Measurements from ENCODE around the gene BRD4. TPM values are rescaled to one million over a fixed set of nuclear protein-coding genes. Genes with fewer than 3 reads are reported as not detected.
A peak's percentile ranks its signal among the peaks of the same experiment; 100 is the strongest.

The BRD4 gene
- polyA plus RNA-seq, 2 of the 4 experiments (the other 2 are of a cell fraction): 8.3 to 22.5 TPM

DNA sequence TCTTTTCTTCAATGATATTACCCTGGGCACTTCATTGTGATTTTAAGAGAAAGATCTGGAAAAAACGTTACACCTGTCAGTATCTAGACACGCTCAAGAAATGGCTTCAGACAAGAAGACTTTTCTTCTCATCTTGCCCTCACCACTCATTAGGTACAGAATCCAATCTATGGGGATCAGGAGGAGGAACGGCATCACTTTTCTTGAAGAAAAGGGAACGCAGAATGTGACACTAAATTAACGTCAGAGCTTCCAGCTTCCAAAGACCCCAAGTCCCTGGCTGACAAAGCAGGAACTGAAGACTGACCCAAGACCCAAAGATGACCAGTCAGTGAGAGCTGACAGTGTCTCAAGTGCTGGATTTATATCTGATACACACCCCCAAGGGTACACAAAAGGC lies 48.2 kb downstream of the BRD4 start:
- DNase-seq (ENCODE audit: low read depth in 1 of 2, low spot score in 1 of 2) (no peak), FAIRE-seq (no peak), ATAC-seq (no peak)
- H3K27ac ChIP-seq: peak overlapping the region; percentile 75 to 84; a peak in 4 of 6 replicates
- ChIA-PET CTCF (interaction anchor here (0.6 to 1.3 kb wide), 2 partner anchors 23 to 107 kb away, joined by 3 to 5 read pairs; no protein-coding TSS in a partner anchor), POLR2A (no interaction called here)
- H3K4me3 ChIP-seq: no peak overlapping the region
- TF ChIP-seq, protein P1, sequence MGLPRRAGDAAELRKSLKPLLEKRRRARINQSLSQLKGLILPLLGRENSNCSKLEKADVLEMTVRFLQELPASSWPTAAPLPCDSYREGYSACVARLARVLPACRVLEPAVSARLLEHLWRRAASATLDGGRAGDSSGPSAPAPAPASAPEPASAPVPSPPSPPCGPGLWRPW (IDR thresholded peaks at IDR 0.05): no peak
- TF ChIP-seq RARB (CRISPR knock-in tag; IDR thresholded peaks at IDR 0.05) (no peak), SMC3 (IDR thresholded peaks at IDR 0.05) (no peak), SREBF2 (IDR thresholded peaks at IDR 0.05) (no peak)
- TF ChIP-seq, protein P2, sequence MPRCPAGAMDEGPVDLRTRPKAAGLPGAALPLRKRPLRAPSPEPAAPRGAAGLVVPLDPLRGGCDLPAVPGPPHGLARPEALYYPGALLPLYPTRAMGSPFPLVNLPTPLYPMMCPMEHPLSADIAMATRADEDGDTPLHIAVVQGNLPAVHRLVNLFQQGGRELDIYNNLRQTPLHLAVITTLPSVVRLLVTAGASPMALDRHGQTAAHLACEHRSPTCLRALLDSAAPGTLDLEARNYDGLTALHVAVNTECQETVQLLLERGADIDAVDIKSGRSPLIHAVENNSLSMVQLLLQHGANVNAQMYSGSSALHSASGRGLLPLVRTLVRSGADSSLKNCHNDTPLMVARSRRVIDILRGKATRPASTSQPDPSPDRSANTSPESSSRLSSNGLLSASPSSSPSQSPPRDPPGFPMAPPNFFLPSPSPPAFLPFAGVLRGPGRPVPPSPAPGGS (IDR thresholded peaks at IDR 0.05): no peak
- TF ChIP-seq, protein P3, sequence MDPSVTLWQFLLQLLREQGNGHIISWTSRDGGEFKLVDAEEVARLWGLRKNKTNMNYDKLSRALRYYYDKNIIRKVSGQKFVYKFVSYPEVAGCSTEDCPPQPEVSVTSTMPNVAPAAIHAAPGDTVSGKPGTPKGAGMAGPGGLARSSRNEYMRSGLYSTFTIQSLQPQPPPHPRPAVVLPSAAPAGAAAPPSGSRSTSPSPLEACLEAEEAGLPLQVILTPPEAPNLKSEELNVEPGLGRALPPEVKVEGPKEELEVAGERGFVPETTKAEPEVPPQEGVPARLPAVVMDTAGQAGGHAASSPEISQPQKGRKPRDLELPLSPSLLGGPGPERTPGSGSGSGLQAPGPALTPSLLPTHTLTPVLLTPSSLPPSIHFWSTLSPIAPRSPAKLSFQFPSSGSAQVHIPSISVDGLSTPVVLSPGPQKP (IDR thresholded peaks at IDR 0.05; ENCODE audit: low read depth, low read length): no peak
- no peaks in the 10 kb centered on the region for H3K9me3 ChIP-seq
- H3K4me1 ChIP-seq: peaks cover 83% of the 10 kb centered on the region
- peak overlapping the region; percentile 64 for H3K4me2 ChIP-seq
- 75% methylated on average over 5 of the region's 5 CpGs for WGBS (ENCODE audit: missing lambda C conversion rate)

DNA sequence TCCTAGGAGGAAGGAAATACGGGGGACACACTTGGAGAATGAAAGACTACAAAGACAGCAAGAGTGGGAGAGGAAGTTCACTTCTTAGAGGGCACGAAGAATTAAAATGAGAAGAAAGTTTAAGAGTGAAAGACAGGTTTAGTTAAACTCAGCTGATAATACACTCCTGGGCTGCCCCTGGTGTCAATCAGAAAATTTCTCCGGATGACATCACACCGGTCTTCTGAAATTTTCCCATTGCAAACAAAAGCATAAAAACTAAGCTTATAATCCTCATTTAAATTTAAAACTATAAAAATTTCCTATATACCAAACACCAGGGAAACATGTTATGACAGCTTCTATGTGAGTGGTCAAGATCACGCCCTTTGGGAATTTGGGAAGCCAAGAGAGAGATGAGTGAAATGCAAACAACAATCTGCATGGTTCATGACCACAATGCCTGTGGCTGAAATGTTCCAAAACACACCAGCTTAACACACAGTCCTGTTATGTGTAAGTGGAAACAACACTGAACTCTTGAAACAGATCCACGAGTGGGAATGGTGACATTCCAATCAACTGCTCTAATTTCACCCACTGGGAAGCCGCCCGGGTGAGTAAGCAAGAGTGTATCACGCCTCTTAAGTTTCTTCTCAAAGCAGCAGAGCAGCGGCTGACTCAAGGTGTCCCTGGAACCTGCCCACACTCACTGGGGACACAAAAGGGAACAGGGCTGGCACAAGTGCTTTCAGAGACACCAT lies 49.0 kb downstream of the BRD4 start:
- DNase-seq (ENCODE audit: low read depth in 1 of 2, low spot score in 1 of 2) (no peak), ATAC-seq (peak in 1 of 2 experiments; percentile 22; a peak in 3 of 6 replicates), FAIRE-seq (no peak)
- peak overlapping the region; percentile 64 for H3K4me2 ChIP-seq
- peak overlapping the region; percentile 75 to 84; a peak in 5 of 6 replicates for H3K27ac ChIP-seq
- CTCF ChIA-PET: interaction anchor here (1.0 to 1.4 kb wide), 5 partner anchors 11 to 106 kb away, joined by 3 to 5 read pairs (median 4); no protein-coding TSS in a partner anchor
- WGBS (ENCODE audit: missing lambda C conversion rate): 69% methylated on average over 10 of the region's 10 CpGs
- H3K9me3 ChIP-seq: no peaks in the 10 kb centered on the region
- TF ChIP-seq NFE2L2 (conservative IDR thresholded peaks at IDR 0.05; ENCODE audit: low read length) (no peak), CEBPB (IDR thresholded peaks at IDR 0.05) (no peak), CHD2 (IDR thresholded peaks at IDR 0.05; ENCODE audit: low read length, partially characterized antibody) (no peak), MAZ (IDR thresholded peaks at IDR 0.05; ENCODE audit: borderline replicate concordance, low read depth, low read length) (no peak), KDM5A (IDR thresholded peaks at IDR 0.05) (no peak), POLR2AphosphoS2 (conservative IDR thresholded peaks at IDR 0.05; ENCODE audit: low read length) (no peak), ZFP36 (IDR thresholded peaks at IDR 0.05; ENCODE audit: borderline replicate concordance, partially characterized antibody) (no peak), SMC3 (IDR thresholded peaks at IDR 0.05) (no peak), SREBF2 (IDR thresholded peaks at IDR 0.05) (no peak), RFX5 (IDR thresholded peaks at IDR 0.05) (no peak), ESRRA (IDR thresholded peaks at IDR 0.05; ENCODE audit: borderline replicate concordance, low read length) (no peak), JUNB (IDR thresholded peaks at IDR 0.05) (no peak), TFCP2L1 (CRISPR knock-in tag; IDR thresholded peaks at IDR 0.05) (no peak)
- TF ChIP-seq, protein P1 (IDR thresholded peaks at IDR 0.05): no peak
- POLR2A ChIA-PET: interaction anchor here (0.6 kb wide), 1 partner anchor 57 kb away, joined by 3 read pairs; no protein-coding TSS in a partner anchor
- H3K4me3 ChIP-seq: no peak overlapping the region
- H3K4me1 ChIP-seq: peaks cover 86% of the 10 kb centered on the region

DNA sequence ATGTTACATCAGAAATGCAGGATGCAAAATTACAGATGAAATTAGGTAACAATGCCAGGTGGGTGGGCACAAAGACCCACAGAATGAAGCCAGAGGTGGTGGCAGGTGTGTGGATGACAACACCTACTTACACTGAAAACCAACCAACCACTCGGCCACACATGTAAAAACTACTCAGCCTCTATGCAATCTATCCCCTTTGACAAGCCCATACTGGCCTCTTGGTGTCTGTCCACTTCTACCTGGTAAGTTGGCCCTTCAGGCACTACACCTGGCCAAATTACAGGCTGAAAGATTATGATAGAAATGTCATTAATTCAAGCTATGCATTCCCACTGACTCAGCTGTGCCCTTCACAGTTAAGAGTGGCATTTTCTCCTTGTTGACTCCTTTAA lies 50.0 kb downstream of the BRD4 start:
- H3K4me2 ChIP-seq: peak overlapping the region; percentile 64; the same call in 2 of the 3 replicates
- POLR2A ChIA-PET: no interaction called here
- TF ChIP-seq, protein P3 (IDR thresholded peaks at IDR 0.05; ENCODE audit: low read depth, low read length): no peak
- TF ChIP-seq, protein P2 (IDR thresholded peaks at IDR 0.05): no peak
- no peak for TF ChIP-seq ZC3H11A (IDR thresholded peaks at IDR 0.05)
- no peak for TF ChIP-seq FOSB (CRISPR knock-in tag; IDR thresholded peaks at IDR 0.05)
- TF ChIP-seq NR3C1 (IDR thresholded peaks at IDR 0.05): no peak
- no peak for TF ChIP-seq MAZ (IDR thresholded peaks at IDR 0.05; ENCODE audit: borderline replicate concordance, low read depth, low read length)
- no peak for TF ChIP-seq CEBPB (IDR thresholded peaks at IDR 0.05)
- no peak for TF ChIP-seq SREBF2 (IDR thresholded peaks at IDR 0.05)
- no peak for TF ChIP-seq CBX8 (IDR thresholded peaks at IDR 0.05)
- TF ChIP-seq HOXB5 (CRISPR knock-in tag; IDR thresholded peaks at IDR 0.05): no peak
- no peak for TF ChIP-seq ZFP36 (IDR thresholded peaks at IDR 0.05; ENCODE audit: borderline replicate concordance, partially characterized antibody)
- TF ChIP-seq RARB (CRISPR knock-in tag; IDR thresholded peaks at IDR 0.05): no peak
- TF ChIP-seq EHMT2 (IDR thresholded peaks at IDR 0.05; ENCODE audit: low read depth): no peak
- no peak for TF ChIP-seq NFE2L2 (conservative IDR thresholded peaks at IDR 0.05; ENCODE audit: low read length)
- TF ChIP-seq RNF2 (IDR thresholded peaks at IDR 0.05; ENCODE audit: borderline replicate concordance, low read depth): no peak

More for the DNA sequence above, 50.0 kb downstream of the BRD4 start:
- CTCF ChIA-PET: interaction anchor here (1.0 to 1.4 kb wide), 3 partner anchors 12 to 23 kb away, joined by 3 to 4 read pairs (median 3); no protein-coding TSS in a partner anchor
- H3K9me3 ChIP-seq: no peaks in the 10 kb centered on the region
- no peak for DNase-seq (ENCODE audit: low read depth in 1 of 2, low spot score in 1 of 2)
- 82% methylated on average over 1 of the region's 1 CpG for WGBS (ENCODE audit: missing lambda C conversion rate)
- no peak for FAIRE-seq
- H3K4me1 ChIP-seq: peaks cover 89% of the 10 kb centered on the region
- peak overlapping the region; percentile 75 to 84; a peak in 5 of 6 replicates for H3K27ac ChIP-seq
- no peak overlapping the region for H3K4me3 ChIP-seq
- ATAC-seq: no peak

Measured in A549 (cell line).